Measurements from ENCODE around the gene RASGRP3.

RASGRP3 gene

DNA sequence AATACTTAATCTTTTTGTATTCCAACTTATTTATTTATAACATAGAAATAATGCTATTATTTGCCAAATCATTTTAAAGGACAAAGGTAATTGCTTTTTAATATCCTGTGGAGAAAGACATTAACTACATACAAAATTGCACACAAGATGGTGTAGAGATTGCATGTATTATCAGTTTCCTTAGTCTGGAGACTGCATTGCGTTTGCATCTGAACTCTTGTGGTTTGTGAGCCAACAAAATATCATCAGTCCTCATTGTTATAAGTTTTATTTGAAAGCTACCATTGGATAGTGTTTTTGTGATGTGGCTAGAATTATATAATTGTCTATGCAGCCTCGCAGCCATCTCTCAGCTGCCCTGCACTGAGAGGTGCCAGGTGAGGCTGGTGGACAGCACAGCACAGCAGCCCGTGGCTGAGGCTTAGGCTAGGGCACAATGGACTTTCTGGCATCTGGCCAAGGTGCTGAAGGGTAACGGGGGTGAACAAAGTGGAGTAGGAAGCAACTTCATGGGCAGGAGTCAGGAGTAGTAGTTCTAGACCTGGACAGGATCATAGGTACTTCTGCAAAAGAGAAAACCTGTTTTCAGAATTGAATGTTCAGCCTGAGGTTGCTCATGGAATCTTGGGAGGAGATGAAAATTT is 15.1 kb downstream of the RASGRP3 start:
- no peak for DNase-seq (ENCODE audit: low read depth)

DNA sequence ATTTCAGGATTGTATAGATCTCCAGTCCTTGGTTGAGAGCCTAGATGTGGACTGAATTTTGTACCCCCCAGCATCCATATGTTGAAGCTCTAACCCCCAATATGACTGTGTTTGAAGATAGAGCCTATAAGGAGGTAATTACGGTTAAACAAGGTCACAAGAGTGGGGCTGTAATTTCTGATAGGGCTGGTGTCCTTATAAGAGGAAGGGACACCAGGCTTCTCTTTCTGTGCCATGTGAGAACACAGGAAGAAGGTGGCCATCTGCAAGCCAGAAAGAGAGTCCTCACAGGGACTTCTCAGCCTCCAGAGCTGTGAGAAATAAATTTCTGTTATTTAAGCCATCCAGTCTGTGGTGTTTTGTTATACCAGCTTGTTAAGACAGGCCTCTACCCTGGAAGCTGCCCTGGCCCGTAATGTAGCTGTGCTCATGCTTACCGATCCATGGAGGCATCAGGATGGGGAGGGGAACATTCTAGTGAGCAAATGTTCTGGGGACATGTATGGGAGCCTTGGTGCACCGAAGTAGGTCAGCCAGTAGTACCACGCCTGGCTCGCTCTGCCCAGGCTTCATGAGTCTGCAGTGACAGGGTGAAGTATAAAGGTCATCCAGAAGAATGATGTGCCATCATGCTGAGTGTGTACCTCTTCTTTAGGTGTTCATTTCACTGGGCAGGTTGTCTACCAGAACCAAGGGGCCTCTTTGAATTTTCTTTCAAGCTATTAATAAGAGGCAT is 16.1 kb downstream of the RASGRP3 start:
- no peak for DNase-seq (ENCODE audit: low read depth)

DNA sequence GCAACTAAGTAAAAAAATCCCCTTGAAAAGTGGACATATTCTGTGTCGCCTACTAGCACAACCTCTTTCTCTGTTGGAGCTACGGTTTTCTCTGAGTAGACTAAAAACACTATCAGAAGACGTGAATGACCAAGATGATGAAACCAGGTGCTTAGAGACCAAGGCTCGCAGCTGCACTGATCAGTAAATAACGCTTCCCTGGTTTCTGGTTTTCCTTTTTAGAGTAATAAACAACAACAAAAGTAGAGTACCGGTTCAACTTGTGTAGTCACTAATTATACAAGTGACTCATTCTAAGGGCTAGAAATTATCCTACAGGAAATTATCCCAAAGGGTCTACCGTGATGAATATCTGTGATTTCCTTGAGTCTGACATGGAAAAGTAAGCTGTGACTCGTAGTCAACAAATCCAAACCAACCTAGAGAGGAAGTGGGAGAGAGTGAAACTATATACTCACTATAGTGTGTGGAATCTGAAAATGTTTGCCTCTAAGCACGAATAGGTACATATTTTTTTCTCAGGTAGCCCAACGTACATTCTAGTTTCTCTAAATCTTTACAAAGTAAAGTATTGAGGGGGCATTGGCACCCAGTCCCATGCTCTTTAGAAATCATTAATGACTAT is 17.8 kb downstream of the RASGRP3 start:
- no peak for DNase-seq (ENCODE audit: low read depth)

DNA sequence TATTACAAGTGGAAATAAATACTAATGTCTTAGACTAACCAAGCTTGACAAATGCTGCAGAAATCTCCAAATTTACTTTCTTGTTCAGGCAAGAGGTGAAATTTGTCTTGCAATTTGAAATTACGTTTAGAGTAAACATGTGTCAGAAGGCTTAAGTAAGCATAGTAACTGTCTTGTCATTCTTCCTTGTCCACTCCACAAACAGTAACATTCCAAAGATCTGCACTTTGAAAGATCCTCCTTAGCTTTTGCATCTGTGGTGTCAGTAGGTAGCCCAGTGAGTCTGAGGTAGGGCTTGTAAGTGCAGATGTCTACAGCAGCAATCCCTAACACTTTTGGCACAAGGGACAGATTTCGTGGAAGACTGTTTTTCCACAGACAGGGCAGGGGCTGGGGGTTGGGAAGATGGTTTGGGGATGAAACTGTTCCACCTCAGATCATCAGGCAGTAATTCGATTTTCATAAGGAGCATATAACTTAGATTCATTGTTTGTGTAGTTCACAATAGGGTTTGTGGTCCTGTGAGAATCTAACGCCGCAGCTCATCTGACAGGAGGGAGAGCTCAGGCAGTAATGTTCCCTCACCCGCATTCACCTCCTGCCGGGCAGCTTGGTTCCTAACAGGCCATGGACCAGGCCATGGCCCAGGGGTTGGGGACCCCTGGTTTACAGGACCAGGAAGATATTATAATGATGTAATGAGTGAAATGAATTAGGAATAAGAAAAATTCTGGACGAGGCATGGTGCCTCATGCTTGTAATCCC is 18.6 kb downstream of the RASGRP3 start:
- no peak for DNase-seq (ENCODE audit: low read depth)

GRCh38 chr2:33495683-33496082 is 19.2 kb downstream of the RASGRP3 start:
- DNase-seq (ENCODE audit: low read depth): no peak

DNA sequence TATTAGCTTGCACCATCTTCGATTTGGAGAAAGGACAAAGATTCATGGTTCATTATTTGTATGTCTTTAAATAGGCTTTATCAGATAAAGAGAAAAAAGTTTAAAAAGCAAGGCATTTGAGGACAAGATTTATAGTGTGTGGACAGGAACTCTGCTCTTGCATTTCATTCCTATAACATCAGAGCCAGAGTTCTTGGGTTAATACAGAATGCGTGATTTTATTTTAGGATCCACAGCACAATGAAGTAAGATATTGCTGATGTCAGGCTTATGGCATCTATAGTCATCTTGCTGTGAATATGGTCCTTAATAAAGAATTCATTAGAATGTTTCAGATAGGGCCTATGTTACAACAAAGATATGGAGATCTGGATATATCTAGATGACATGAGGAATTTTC is 19.7 kb downstream of the RASGRP3 start:
- no peak for DNase-seq (ENCODE audit: low read depth)

- no peak for DNase-seq (ENCODE audit: low read depth)
These were observed 20.3 kb downstream of the RASGRP3 start for GRCh38 chr2:33496726-33497125.

GRCh38 chr2:33497221-33497650 is 20.8 kb downstream of the RASGRP3 start:
- no peak for DNase-seq (ENCODE audit: low read depth)

- DNase-seq (ENCODE audit: low read depth): no peak
These were observed 22.0 kb downstream of the RASGRP3 start for GRCh38 chr2:33498291-33498956.

- DNase-seq (ENCODE audit: low read depth): no peak
These were observed 23.7 kb downstream of the RASGRP3 start for GRCh38 chr2:33500177-33500576.

DNA sequence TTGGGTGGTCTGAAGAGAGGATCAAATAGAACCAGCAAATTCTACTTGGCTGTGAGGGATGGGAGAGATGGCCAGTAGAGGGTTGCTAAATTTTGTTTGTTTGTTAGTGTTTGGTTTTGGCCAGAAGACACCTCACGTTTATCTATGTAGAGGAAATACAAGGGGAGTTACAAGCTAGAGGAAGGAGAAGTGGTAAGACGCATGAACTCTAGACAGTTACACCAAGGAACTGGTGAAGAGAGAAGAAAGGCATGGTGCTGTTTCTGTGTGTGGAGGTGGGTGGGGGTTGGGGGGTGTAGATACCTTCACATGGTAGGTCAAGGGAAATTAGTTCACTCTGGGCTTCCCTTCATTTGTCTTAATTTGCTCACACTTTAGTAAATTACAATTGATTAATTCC is 25.6 kb downstream of the RASGRP3 start:
- no peak for DNase-seq (ENCODE audit: low read depth)

DNA sequence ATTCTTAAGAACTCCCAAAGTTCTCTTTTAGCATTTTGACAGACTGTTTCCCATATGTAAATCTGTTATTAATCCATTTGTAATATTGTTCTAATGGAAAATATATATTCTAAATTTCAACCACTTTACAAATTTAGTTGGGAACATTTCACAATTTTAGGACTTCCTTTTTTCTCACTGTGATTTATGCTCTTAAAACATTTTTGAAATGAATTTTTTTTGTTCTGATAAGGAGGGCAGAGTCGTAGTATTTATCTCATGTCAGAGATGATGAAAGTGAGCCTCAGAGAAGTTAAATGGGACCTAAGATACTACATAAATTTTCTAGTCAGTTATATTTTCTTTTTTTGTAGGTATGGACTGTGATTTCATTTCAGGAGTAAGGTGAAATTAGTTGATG is 26.6 kb downstream of the RASGRP3 start:
- no peak for DNase-seq (ENCODE audit: low read depth)

DNA sequence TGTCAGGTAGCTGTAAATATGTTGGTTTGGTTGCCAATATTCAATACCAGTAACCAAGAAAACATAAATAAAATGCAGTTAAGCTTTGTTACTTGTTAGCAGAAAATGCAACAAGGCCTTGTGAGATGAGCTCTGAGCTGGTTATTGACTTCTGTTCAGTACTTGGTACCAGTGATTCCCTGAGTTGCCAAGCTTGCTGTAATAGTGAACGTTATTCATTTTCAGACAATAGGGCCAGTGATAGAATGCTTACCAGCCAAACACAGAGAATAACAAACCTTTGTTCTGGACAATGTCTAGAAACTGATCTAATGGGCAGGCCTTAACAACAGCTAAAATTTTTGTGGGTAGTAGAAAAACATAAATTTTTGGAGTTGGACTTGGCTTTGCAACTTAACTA is 29.5 kb downstream of the RASGRP3 start:
- no peak for DNase-seq (ENCODE audit: low read depth)

DNA sequence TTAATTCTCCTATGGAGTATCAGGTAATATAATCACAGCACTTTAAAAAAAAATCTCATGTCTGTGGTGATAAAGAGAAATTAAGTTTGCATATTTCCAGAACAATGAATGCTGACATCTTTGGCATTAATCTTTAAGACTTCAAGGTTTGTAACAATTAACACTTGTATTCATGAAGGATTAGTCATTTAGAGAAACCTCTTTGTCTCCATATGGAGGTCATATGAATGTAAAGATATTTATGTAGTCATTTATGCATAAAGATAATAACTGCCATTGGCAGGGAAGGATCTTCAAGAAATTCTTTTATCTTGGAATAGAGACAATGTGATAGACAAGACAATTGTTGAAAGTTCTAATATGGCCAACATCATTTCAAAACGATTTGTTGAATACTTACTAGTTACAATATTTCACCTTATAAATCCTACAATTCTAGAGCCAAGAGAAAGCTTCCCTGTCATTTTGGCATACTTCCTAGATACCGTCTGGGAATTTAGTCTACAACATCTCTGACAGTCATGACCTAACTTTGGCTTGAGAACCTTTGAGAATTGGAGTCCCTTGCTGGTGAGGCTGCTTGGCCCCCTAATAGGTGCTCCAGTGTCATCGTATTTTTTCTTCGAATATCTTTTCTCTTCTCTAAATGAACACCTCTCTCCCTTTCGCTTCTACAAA is 33.6 kb downstream of the RASGRP3 start:
- DNase-seq (ENCODE audit: low read depth): no peak

GRCh38 chr2:33510586-33510968 is 34.1 kb downstream of the RASGRP3 start:
- no peak for DNase-seq (ENCODE audit: low read depth)

DNA sequence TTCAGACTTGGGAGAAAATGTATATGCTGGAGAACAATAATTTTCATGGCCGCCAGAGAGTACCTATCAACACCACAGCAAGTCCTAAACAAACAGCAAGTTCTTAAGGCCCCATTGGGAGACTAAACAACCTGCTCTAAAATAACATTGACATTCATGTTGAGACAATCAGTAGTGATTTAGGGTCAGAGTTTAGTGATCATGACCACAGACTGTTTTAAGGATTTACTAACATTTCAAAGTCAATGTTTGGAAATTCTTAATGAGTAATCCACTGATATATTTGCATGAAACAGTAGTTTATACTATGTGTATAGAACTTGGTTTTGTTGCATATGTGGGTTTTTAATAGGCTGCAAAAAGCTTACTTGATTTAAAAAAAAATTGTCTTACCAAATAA is 34.7 kb downstream of the RASGRP3 start:
- DNase-seq (ENCODE audit: low read depth): no peak

DNA sequence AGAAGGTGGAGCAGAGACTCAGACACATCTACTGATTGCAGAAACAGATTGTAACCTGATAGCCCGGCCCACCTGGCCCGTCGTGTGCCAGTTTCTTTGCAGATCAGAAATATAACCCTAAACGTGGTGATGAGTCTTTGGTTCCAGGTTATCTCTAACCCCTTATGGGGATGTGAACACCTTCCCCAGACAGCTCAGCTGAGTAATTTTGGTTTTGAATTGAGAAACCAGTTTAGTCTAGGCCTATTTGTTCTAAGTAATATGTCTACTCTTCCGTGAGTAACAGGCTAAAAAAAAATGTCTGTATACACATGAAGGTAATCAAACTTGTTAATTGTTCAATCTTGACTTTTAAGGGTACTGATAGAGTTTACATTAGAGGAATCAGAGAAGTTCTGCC is 35.7 kb downstream of the RASGRP3 start:
- DNase-seq (ENCODE audit: low read depth): no peak

- no peak for DNase-seq (ENCODE audit: low read depth)
These were observed 37.0 kb downstream of the RASGRP3 start for GRCh38 chr2:33513480-33513879.

- DNase-seq (ENCODE audit: low read depth): no peak
These were observed 40.1 kb downstream of the RASGRP3 start for GRCh38 chr2:33516456-33516995.

GRCh38 chr2:33518200-33518599 is 41.8 kb downstream of the RASGRP3 start:
- DNase-seq (ENCODE audit: low read depth): no peak

DNA sequence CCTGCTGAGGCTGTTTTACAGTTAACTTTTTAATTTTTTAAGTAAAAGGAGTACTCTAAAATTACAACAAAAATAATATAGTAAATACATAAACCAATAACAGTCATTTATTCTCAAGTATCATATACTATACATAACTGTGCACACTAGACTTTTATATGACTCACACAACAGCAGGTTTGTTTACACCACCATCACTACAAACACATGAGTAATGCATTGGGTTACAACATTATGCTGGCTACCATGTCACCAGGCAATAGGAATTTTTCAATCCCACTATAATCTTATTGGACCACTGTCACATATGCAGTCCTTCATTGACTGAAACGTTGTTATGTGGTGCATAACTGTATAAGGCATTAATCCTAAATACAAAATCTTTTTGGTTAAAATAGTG is 42.5 kb downstream of the RASGRP3 start:
- DNase-seq (ENCODE audit: low read depth): no peak

All from activated T-helper 9 cell treated with anti-CD3 and anti-CD28 coated beads, Interleukin-2, amount 50 U/mL, for 16 hours (primary cell).